Measurements from ENCODE around the gene LRRC15. TPM values are rescaled to one million over a fixed set of nuclear protein-coding genes. Genes with fewer than 3 reads are reported as not detected.

LRRC15 gene
- total RNA-seq, 5 donors from 2014 or later (not counting 1 experiment from before 2014, with no cell fraction given), result not detected

DNA sequence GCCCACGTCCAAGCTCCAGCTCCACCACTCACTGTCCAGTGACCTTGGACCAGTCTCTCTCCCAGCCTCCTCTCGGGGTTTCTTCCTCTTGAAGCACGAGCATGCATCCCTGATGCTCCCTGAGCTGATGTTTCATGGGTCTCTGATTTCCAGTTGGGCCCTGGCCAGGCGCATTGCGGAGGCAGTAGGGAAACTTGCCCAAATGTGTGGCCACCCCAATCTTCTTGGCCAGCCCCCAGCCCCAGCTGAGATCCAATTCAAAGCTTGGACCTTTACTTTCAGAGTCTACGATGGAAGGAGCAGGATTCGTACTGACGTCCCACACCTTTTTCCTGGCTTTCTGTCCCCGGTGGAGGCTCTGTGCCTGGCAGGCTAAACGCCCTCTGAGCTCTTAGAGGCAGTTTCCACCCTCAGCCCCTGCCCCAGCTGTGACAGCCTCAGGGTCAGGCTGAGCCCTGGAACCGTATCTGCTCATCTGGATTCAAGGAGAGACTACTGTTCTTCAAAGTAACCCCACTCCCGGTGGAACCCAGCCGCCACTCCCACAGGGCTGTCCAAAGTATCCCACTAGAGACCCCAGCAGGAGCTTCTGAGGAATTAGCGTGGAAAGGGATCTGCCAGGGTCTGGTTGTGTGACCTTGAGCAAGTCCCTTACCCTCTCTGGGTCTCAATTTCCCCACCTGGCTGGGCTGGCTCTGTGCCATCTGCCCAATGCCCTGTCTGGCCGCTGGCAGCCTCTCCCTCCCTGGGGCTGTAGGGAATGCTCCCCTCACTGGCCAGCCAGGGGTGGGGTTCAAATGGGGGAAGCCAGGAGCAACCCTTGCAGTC, 55.8 kb downstream of the LRRC15 start:
- Histone ChIP-seq H3K27me3 (replicated peaks in 1 of 2; ENCODE audit: control insufficient read depth in 2 of 2, extremely low read depth in 1 of 2, insufficient read depth in 2 of 2, low read length in 1 of 2) (peaks cover 0 to 42% of the 10 kb centered on the region in 2 experiments), H3K4me1 (ENCODE audit: control insufficient read depth in 1 of 2, extremely low read depth in 1 of 2, insufficient read depth in 2 of 2, low read length in 2 of 2) (peaks cover 2 to 17% of the 10 kb centered on the region in 2 experiments), H3K36me3 (ENCODE audit: control insufficient read depth in 2 of 2, extremely low read depth in 1 of 2, insufficient read depth in 1 of 2, low read length in 1 of 2) (no peaks in the 10 kb centered on the region), H3K9me3 (no peaks in the 10 kb centered on the region), H3K27ac (ENCODE audit: low read length) (no peak overlapping the region), H3K4me3 (ENCODE audit: control insufficient read depth in 1 of 2, extremely low read depth in 1 of 2, low read length in 1 of 2) (no peak overlapping the region)
- peaks cover 0 to under 1% (median 0%) of the 10 kb centered on the region in 3 donors for H3K9me3 Mint-ChIP-seq
- POLR2A ChIA-PET, result no interaction called here
- 86% methylated on average over 13 of the region's 15 CpGs for WGBS (ENCODE audit: insufficient coverage)
- DNase-seq (no peak), ATAC-seq (replicated peaks in 1 of 4) (no peak)
- H3K4me3 Mint-ChIP-seq, result no peak overlapping the region
- CTCF ChIA-PET, result interaction anchor here (0.6 to 1.0 kb wide), 4 partner anchors 50 to 1111 kb away, joined by 3 to 11 read pairs (median 4); no protein-coding TSS in a partner anchor
- peaks cover 9 to 26% of the 10 kb centered on the region in 2 donors for H3K27me3 Mint-ChIP-seq
- H3K4me1 Mint-ChIP-seq, result peaks cover 15 to 19% (median 17%) of the 10 kb centered on the region in 3 donors
- no peaks in the 10 kb centered on the region for H3K36me3 Mint-ChIP-seq
- no peak overlapping the region for H3K27ac Mint-ChIP-seq

GRCh38 chr3:194312743-194313281, 56.7 kb downstream of the LRRC15 start:
- Mint-ChIP-seq H3K4me1 (peaks cover 18 to 25% (median 21%) of the 10 kb centered on the region in 3 donors), H3K27ac (no peak overlapping the region), H3K27me3 (peaks cover 7 to 24% of the 10 kb centered on the region in 2 donors), H3K4me3 (no peak overlapping the region), H3K9me3 (no peaks in the 10 kb centered on the region), H3K36me3 (no peaks in the 10 kb centered on the region)
- Histone ChIP-seq H3K27ac (ENCODE audit: low read length) (no peak overlapping the region), H3K36me3 (ENCODE audit: control insufficient read depth in 2 of 2, extremely low read depth in 1 of 2, insufficient read depth in 1 of 2, low read length in 1 of 2) (no peaks in the 10 kb centered on the region), H3K4me1 (ENCODE audit: control insufficient read depth in 1 of 2, extremely low read depth in 1 of 2, insufficient read depth in 2 of 2, low read length in 2 of 2) (peaks cover 4 to 20% of the 10 kb centered on the region in 2 experiments), H3K27me3 (replicated peaks in 1 of 2; ENCODE audit: control insufficient read depth in 2 of 2, extremely low read depth in 1 of 2, insufficient read depth in 2 of 2, low read length in 1 of 2) (peaks cover 0 to 37% of the 10 kb centered on the region in 2 experiments), H3K9me3 (no peaks in the 10 kb centered on the region), H3K4me3 (ENCODE audit: control insufficient read depth in 1 of 2, extremely low read depth in 1 of 2, low read length in 1 of 2) (no peak overlapping the region)
- no peak for ATAC-seq (replicated peaks in 1 of 4)
- CTCF ChIA-PET, result interaction anchor here in 1 of 2 donors (0.7 to 1.0 kb wide), 2 partner anchors 49 to 605 kb away, joined by 3 to 5 read pairs; no protein-coding TSS in a partner anchor
- WGBS (ENCODE audit: insufficient coverage), result 61% methylated on average over 6 of the region's 16 CpGs
- no peak for DNase-seq
- POLR2A ChIA-PET, result interaction anchor here in 1 of 2 donors (0.6 kb wide), 1 partner anchor 354 kb away, joined by 5 read pairs; no protein-coding TSS in a partner anchor

GRCh38 chr3:194312186-194312742, 57.3 kb downstream of the LRRC15 start:
- WGBS (ENCODE audit: insufficient coverage), result 78% methylated on average over 4 of the region's 7 CpGs
- no peaks in the 10 kb centered on the region for H3K9me3 ChIP-seq
- Mint-ChIP-seq H3K27me3 (peaks cover 5 to 18% of the 10 kb centered on the region in 2 donors), H3K36me3 (no peaks in the 10 kb centered on the region), H3K27ac (no peak overlapping the region), H3K9me3 (no peaks in the 10 kb centered on the region), H3K4me3 (no peak overlapping the region), H3K4me1 (peaks cover 24 to 31% (median 27%) of the 10 kb centered on the region in 3 donors)
- ChIA-PET CTCF (interaction anchor here (0.7 to 0.8 kb wide), 2 partner anchors 84 to 224 kb away, joined by 3 read pairs; no protein-coding TSS in a partner anchor), POLR2A (no interaction called here)
- ATAC-seq (replicated peaks in 1 of 4) (no peak), DNase-seq (no peak)
- H3K36me3 ChIP-seq (ENCODE audit: control insufficient read depth in 2 of 2, extremely low read depth in 1 of 2, insufficient read depth in 1 of 2, low read length in 1 of 2), result no peaks in the 10 kb centered on the region
- H3K27me3 ChIP-seq (replicated peaks in 1 of 2; ENCODE audit: control insufficient read depth in 2 of 2, extremely low read depth in 1 of 2, insufficient read depth in 2 of 2, low read length in 1 of 2), result peaks cover 0 to 33% of the 10 kb centered on the region in 2 experiments
- H3K4me3 ChIP-seq (ENCODE audit: control insufficient read depth in 1 of 2, extremely low read depth in 1 of 2, low read length in 1 of 2), result no peak overlapping the region
- no peak overlapping the region for H3K27ac ChIP-seq (ENCODE audit: low read length)
- peaks cover 10 to 25% of the 10 kb centered on the region in 2 experiments for H3K4me1 ChIP-seq (ENCODE audit: control insufficient read depth in 1 of 2, extremely low read depth in 1 of 2, insufficient read depth in 2 of 2, low read length in 2 of 2)

GRCh38 chr3:194311000-194311399, 58.5 kb downstream of the LRRC15 start:
- Histone ChIP-seq H3K27me3 (replicated peaks in 1 of 2; ENCODE audit: control insufficient read depth in 2 of 2, extremely low read depth in 1 of 2, insufficient read depth in 2 of 2, low read length in 1 of 2) (peaks cover 0 to 26% of the 10 kb centered on the region in 2 experiments), H3K4me3 (ENCODE audit: control insufficient read depth in 1 of 2, extremely low read depth in 1 of 2, low read length in 1 of 2) (no peak overlapping the region), H3K9me3 (no peaks in the 10 kb centered on the region), H3K27ac (ENCODE audit: low read length) (no peak overlapping the region), H3K4me1 (ENCODE audit: control insufficient read depth in 1 of 2, extremely low read depth in 1 of 2, insufficient read depth in 2 of 2, low read length in 2 of 2) (peaks cover 16 to 36% of the 10 kb centered on the region in 2 experiments), H3K36me3 (ENCODE audit: control insufficient read depth in 2 of 2, extremely low read depth in 1 of 2, insufficient read depth in 1 of 2, low read length in 1 of 2) (no peaks in the 10 kb centered on the region)
- no peak for ATAC-seq (replicated peaks in 1 of 4)
- DNase-seq, result no peak
- no peaks in the 10 kb centered on the region for H3K9me3 Mint-ChIP-seq
- no peak overlapping the region for H3K4me3 Mint-ChIP-seq
- peaks cover 0 to 8% of the 10 kb centered on the region in 2 donors for H3K27me3 Mint-ChIP-seq
- ChIA-PET POLR2A (no interaction called here), CTCF (interaction anchor here in 1 of 2 donors (0.6 to 0.7 kb wide), 2 partner anchors 641 to 645 kb away, joined by 4 to 6 read pairs; no protein-coding TSS in a partner anchor)
- no peak overlapping the region for H3K27ac Mint-ChIP-seq
- H3K36me3 Mint-ChIP-seq, result no peaks in the 10 kb centered on the region
- WGBS (ENCODE audit: insufficient coverage), result 94% methylated on average over 2 of the region's 2 CpGs
- peaks cover 28 to 40% (median 38%) of the 10 kb centered on the region in 3 donors for H3K4me1 Mint-ChIP-seq

GRCh38 chr3:194310060-194310835, 59.3 kb downstream of the LRRC15 start:
- Mint-ChIP-seq H3K27me3 (peaks cover 0 to 7% of the 10 kb centered on the region in 2 donors), H3K4me1 (peaks cover 32 to 46% (median 41%) of the 10 kb centered on the region in 3 donors)

More at GRCh38 chr3:194310060-194310835, 59.3 kb downstream of the LRRC15 start:
- POLR2A ChIA-PET, result interaction anchor here in 1 of 2 donors (0.6 to 1.2 kb wide), 2 partner anchors 9 to 65 kb away, joined by 3 to 4 read pairs; no protein-coding TSS in a partner anchor
- Histone ChIP-seq H3K4me3 (ENCODE audit: control insufficient read depth in 1 of 2, extremely low read depth in 1 of 2, low read length in 1 of 2) (no peak overlapping the region), H3K9me3 (no peaks in the 10 kb centered on the region), H3K4me1 (ENCODE audit: control insufficient read depth in 1 of 2, extremely low read depth in 1 of 2, insufficient read depth in 2 of 2, low read length in 2 of 2) (peaks cover 20 to 37% of the 10 kb centered on the region in 2 experiments), H3K27ac (ENCODE audit: low read length) (no peak overlapping the region), H3K36me3 (ENCODE audit: control insufficient read depth in 2 of 2, extremely low read depth in 1 of 2, insufficient read depth in 1 of 2, low read length in 1 of 2) (no peaks in the 10 kb centered on the region), H3K27me3 (replicated peaks in 1 of 2; ENCODE audit: control insufficient read depth in 2 of 2, extremely low read depth in 1 of 2, insufficient read depth in 2 of 2, low read length in 1 of 2) (peaks cover 0 to 22% of the 10 kb centered on the region in 2 experiments)
- no peaks in the 10 kb centered on the region for H3K9me3 Mint-ChIP-seq
- no peak overlapping the region for H3K27ac Mint-ChIP-seq
- no peaks in the 10 kb centered on the region for H3K36me3 Mint-ChIP-seq
- DNase-seq (no peak), ATAC-seq (replicated peaks in 1 of 4) (no peak)
- no peak overlapping the region for H3K4me3 Mint-ChIP-seq
- CTCF ChIA-PET, result no interaction called here
- WGBS (ENCODE audit: insufficient coverage), result 89% methylated on average over 3 of the region's 11 CpGs
